ENCODE measurements around the gene ZNF165.
"Not testable (repeated sequence)": the region's sequence is repeated elsewhere in the genome, so short reads cannot be mapped to it uniquely, and the experiment has no call there.

Gene ZNF165

GRCh38 chr6:28122283-28122682 lies 41.9 kb downstream of the ZNF165 start:
- not testable (repeated sequence) for DNase-seq

GRCh38 chr6:28124350-28124970 lies 44.1 kb downstream of the ZNF165 start, which contains the start of gene ZSCAN16:
TSS of gene ZSCAN16 (plus strand) at chr6:28124609. CDS start at chr6:28125444, 835 bp downstream.
- DNase-seq = peak; percentile 80

- DNase-seq = no peak
Measured at GRCh38 chr6:28124971-28125353, 44.6 kb downstream of the ZNF165 start.

GRCh38 chr6:28125401-28125800 lies 45.0 kb downstream of the ZNF165 start:
- DNase-seq = no peak

- DNase-seq = no peak
Measured at GRCh38 chr6:28134015-28134414, 53.6 kb downstream of the ZNF165 start.

- no peak for DNase-seq
Measured at GRCh38 chr6:28134716-28135115, 54.3 kb downstream of the ZNF165 start.

GRCh38 chr6:28135393-28135792 lies 55.0 kb downstream of the ZNF165 start:
- no peak for DNase-seq

GRCh38 chr6:28136585-28137504 lies 56.5 kb downstream of the ZNF165 start:
- peak; percentile 74 for DNase-seq

- DNase-seq = no peak
Measured at GRCh38 chr6:28137505-28137981, 57.2 kb downstream of the ZNF165 start.

Data from stimulated activated CD4-positive, alpha-beta T cell treated with anti-CD3 and anti-CD28 coated beads, Interleukin-4, amount 100 ng/mL, for 1 hour (primary cell).